ENCODE results near the gene EFNB1.

EFNB1 gene

GRCh38 chrX:68844581-68844980, 15.8 kb downstream of the EFNB1 start:
- DNase-seq, result no peak

GRCh38 chrX:68846536-68846935, 17.7 kb downstream of the EFNB1 start:
- DNase-seq, result no peak

- DNase-seq, result no peak
These were observed 18.4 kb downstream of the EFNB1 start for GRCh38 chrX:68847172-68847571.

- DNase-seq, result no peak
These were observed 19.5 kb downstream of the EFNB1 start for GRCh38 chrX:68848189-68848940.

GRCh38 chrX:68851082-68851481, 22.3 kb downstream of the EFNB1 start:
- no peak for DNase-seq

GRCh38 chrX:68852046-68852445, 23.2 kb downstream of the EFNB1 start:
- no peak for DNase-seq

GRCh38 chrX:68853665-68854251, 24.9 kb downstream of the EFNB1 start:
- DNase-seq, result no peak

- DNase-seq, result no peak
These were observed 36.5 kb downstream of the EFNB1 start for GRCh38 chrX:68865300-68865699.

- no peak for DNase-seq
These were observed 37.1 kb downstream of the EFNB1 start for GRCh38 chrX:68865926-68866325.

- DNase-seq, result no peak
These were observed 38.8 kb downstream of the EFNB1 start for GRCh38 chrX:68867458-68868112.

GRCh38 chrX:68868316-68868715, 39.5 kb downstream of the EFNB1 start:
- no peak for DNase-seq

GRCh38 chrX:68868902-68869800, 40.3 kb downstream of the EFNB1 start:
- no peak for DNase-seq

GRCh38 chrX:68870357-68870756, 41.5 kb downstream of the EFNB1 start:
- DNase-seq, result no peak

GRCh38 chrX:68872171-68872570, 43.4 kb downstream of the EFNB1 start:
- DNase-seq, result no peak

- no peak for DNase-seq
These were observed 45.3 kb downstream of the EFNB1 start for GRCh38 chrX:68874076-68874475.

- no peak for DNase-seq
These were observed 47.9 kb downstream of the EFNB1 start for GRCh38 chrX:68876731-68877130.

- no peak for DNase-seq
These were observed 48.8 kb downstream of the EFNB1 start for GRCh38 chrX:68877606-68878005.

- no peak for DNase-seq
These were observed 50.3 kb downstream of the EFNB1 start for GRCh38 chrX:68878977-68879645.

- no peak for DNase-seq
These were observed 52.2 kb downstream of the EFNB1 start for GRCh38 chrX:68880846-68881552.

GRCh38 chrX:68881911-68882310, 53.1 kb downstream of the EFNB1 start:
- no peak for DNase-seq

GRCh38 chrX:68883800-68884199, 55.0 kb downstream of the EFNB1 start:
- DNase-seq, result no peak

- DNase-seq, result no peak
These were observed 60.4 kb downstream of the EFNB1 start for GRCh38 chrX:68889249-68889648.
